SH-SY5Y (cell line): ENCODE data around the gene CARD18.

Source experiments
- GATA2 ChIP-seq: IDR thresholded peaks from 2 replicates; pipeline ENCODE4 v1.6.1; 2011; ENCODE audit warnings: mild to moderate bottlenecking, low read depth, low read length
- GATA3 ChIP-seq: IDR thresholded peaks from 2 replicates; pipeline ENCODE4 v1.6.1; 2011; ENCODE audit warnings: low read depth, mild to moderate bottlenecking, low read length, moderate library complexity

Gene CARD18

GRCh38 chr11:105108247-105108646 is 31.3 kb downstream of the CARD18 start:
- no peak for TF ChIP-seq GATA3
- TF ChIP-seq GATA2: no peak

DNA sequence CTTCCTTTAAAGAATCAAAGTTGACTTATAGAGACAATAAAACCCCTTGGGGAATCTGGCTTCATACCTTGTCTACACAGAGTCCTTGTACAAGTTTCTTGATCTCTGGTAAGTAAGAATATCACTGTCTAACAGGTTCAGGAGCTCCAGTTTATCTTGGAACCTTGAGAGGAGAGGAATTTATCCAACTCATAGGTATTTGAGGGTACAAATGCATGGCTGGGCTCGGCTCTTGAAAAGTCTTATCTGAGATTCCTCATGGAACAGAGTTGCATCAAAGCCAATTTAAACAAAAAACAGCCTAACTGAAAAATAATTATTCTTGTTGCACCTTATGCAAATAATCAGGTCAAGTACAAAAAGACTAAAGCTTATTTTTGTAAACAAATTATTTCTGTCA is 33.4 kb downstream of the CARD18 start:
- TF ChIP-seq GATA2: no peak
- no peak for TF ChIP-seq GATA3

DNA sequence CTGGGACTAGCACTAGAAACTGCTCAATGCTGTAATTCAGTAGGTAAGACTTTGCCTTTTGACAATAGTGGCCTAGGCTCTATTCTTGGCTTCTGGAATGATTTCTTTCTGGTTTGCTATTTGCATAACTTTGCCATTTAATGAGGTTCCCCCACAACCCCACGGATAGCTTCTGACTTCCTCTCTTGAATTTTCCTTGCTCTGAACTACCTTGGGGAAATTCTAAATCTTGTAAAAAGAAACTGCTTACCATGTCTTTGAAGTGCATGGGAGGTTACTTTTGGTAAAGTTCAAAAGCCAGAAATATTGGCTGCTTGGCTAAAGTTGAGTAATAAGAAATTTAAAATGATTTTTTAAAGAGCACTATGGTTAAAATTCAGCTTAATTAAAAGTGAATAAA is 35.3 kb downstream of the CARD18 start:
- TF ChIP-seq GATA3: no peak
- no peak for TF ChIP-seq GATA2

- no peak for TF ChIP-seq GATA3
- no peak for TF ChIP-seq GATA2
Observed at GRCh38 chr11:105103336-105103735, 36.2 kb downstream of the CARD18 start.

- no peak for TF ChIP-seq GATA3
- no peak for TF ChIP-seq GATA2
Observed at GRCh38 chr11:105100981-105101630, 38.5 kb downstream of the CARD18 start.

DNA sequence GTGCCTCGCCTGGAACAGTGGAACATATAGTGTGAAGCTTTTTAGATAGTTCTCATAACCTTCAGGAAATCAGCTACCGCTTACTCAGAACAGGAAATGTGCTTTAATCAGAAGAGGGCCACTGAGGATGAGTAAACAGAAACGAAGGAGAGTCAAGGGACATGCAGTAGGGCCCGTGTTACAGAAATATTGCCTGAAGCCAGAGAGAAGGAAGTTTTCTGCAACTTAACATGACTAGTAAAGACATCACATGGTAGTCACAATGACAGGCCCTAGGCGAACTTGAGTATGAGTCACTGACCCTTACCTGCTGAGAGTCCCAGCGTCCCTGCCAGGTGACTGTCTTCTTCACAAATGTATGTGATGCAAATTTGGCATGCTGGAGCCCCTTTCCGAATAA is 39.4 kb downstream of the CARD18 start:
- no peak for TF ChIP-seq GATA3
- no peak for TF ChIP-seq GATA2

- TF ChIP-seq GATA2 (peak; percentile 29; the same call in 1 of the 2 replicates), GATA3 (no peak)
Observed at GRCh38 chr11:105092256-105093239, 47.0 kb downstream of the CARD18 start.
